Stimulated activated CD8-positive, alpha-beta memory T cell treated with anti-CD3 and anti-CD28 coated beads, Interleukin-4, amount 100 ng/mL, for 24 hours (primary cell): Measurements from ENCODE around the gene SPATA46.

ENCODE experiments used
- DNase-seq: peaks from one replicate; pipeline ENCODE4 v3.0.0-alpha.2; 2020; ENCODE audit warnings: low read depth

SPATA46 gene

GRCh38 chr1:162391790-162392563, 15.3 kb upstream of the SPATA46 start:
- no peak for DNase-seq

- DNase-seq = no peak
These were observed 13.9 kb upstream of the SPATA46 start for GRCh38 chr1:162390396-162391185.

- DNase-seq = no peak
These were observed 13.3 kb upstream of the SPATA46 start for GRCh38 chr1:162389971-162390370.

- DNase-seq = no peak
These were observed 12.6 kb upstream of the SPATA46 start for GRCh38 chr1:162389021-162389818.

- DNase-seq = no peak
These were observed 12.0 kb upstream of the SPATA46 start for GRCh38 chr1:162388615-162389014.

- no peak for DNase-seq
These were observed 11.5 kb upstream of the SPATA46 start for GRCh38 chr1:162388083-162388594.

GRCh38 chr1:162387226-162388082, 10.8 kb upstream of the SPATA46 start:
- no peak for DNase-seq

- DNase-seq = no peak
These were observed 9.9 kb upstream of the SPATA46 start for GRCh38 chr1:162386292-162387225.

- DNase-seq = no peak
These were observed 9.0 kb upstream of the SPATA46 start for GRCh38 chr1:162385702-162386101.

GRCh38 chr1:162385280-162385623, 8.6 kb upstream of the SPATA46 start:
- no peak for DNase-seq

GRCh38 chr1:162384601-162385279, 8.1 kb upstream of the SPATA46 start:
- DNase-seq = no peak

- DNase-seq = no peak
These were observed 7.5 kb upstream of the SPATA46 start for GRCh38 chr1:162384116-162384515.

GRCh38 chr1:162383516-162383915, 6.9 kb upstream of the SPATA46 start:
- DNase-seq = no peak

- DNase-seq = no peak
These were observed 6.4 kb upstream of the SPATA46 start for GRCh38 chr1:162383091-162383490.

GRCh38 chr1:162381941-162382750, 5.5 kb upstream of the SPATA46 start:
- DNase-seq = no peak

GRCh38 chr1:162381383-162381782, 4.7 kb upstream of the SPATA46 start, which contains the start of gene C1orf226:
C1orf226 (plus strand) TSS chr1:162381728; CDS start chr1:162381902, 174 bp downstream.
- no peak for DNase-seq

- no peak for DNase-seq
These were observed 3.6 kb upstream of the SPATA46 start for GRCh38 chr1:162380061-162380846.

GRCh38 chr1:162375463-162375862, 1.2 kb downstream of the SPATA46 start:
- DNase-seq = no peak
